ELF-1 (cell line): ENCODE data around the gene INSM2.

ENCODE experiments used
- DNase-seq: peaks from one replicate; pipeline ENCODE4 v3.0.0-alpha.2; 2016; ENCODE audit warnings: low read depth, low spot score

INSM2 gene

DNA sequence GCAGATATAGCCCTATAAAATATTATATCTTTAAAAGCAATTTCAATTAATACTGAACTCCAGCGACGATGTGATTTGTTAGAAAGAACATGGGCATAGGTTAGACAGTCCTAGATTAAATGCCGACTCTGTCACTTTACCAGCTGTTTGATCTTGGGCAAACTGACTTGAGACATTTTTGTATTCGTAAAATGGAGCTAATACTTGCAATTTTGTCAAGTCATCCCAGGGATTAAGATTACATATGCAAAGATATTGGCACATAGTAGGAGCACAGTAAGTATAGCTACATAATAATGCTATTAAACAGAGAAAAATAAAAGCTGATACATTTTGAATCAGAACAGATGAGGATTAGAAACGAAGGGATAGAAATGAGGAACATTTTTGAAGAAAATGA lies 9.0 kb downstream of the INSM2 start:
- DNase-seq = no peak

- DNase-seq = no peak
Measured at GRCh38 chr14:35549551-35549950, 15.6 kb downstream of the INSM2 start.

- DNase-seq = no peak
Measured at GRCh38 chr14:35551081-35551480, 17.1 kb downstream of the INSM2 start.

DNA sequence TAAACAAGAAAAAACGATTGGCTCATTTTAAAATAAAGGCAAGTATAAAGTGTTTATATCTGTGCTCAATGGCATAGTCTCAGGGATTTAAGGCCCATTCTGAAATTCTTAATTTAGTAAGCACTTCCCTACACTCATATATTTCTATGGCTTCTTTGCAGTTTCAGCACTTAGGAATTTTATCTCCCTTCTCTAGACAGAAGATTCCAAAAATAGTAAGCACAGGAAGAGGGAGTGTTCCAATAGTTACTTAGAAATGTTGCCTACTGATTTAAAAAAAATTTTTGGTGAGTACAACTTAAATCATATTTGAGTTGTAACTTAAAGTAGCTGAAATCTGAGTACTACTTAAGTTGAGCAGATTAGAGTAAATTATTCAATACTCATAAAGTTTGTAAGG lies 19.8 kb downstream of the INSM2 start:
- no peak for DNase-seq

DNA sequence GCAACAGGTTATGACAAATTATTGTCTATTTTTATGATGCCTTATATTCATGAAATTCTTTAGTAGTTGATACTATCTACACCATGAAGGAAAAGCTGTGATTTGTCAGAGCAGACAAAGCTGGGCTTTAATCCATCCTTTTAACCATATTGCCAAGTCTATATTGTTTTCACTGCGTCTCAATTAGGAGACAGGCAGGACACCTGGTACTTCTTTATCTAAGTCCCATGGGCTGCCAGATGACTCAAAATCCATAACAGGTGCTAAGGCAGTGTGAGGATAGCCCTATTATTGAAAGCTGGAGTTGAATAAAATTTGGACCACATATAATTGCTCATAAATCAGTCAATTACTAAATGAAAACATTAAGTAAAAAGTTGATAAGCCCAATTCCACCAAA lies 22.6 kb downstream of the INSM2 start:
- no peak for DNase-seq

- DNase-seq = no peak
Measured at GRCh38 chr14:35557221-35557747, 23.3 kb downstream of the INSM2 start.

DNA sequence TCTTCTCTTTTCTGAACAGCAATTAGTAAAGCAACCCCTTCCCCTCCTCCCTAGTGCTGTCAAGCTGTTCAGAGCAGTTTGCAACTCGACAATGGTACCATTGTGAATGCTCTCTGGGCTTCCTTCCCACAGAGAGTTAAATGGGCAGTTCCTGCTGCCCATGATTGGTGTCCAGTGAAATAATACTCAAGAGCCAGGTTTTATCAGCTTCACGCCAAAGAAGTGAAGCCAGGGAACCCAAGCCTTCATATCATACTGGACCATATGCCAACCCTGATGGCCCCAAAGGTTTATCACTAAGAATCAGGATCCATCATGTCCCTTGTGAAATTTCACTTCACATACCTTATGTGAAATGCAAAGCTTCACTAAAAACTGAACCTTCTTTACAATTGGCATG lies 24.7 kb downstream of the INSM2 start:
- no peak for DNase-seq

DNA sequence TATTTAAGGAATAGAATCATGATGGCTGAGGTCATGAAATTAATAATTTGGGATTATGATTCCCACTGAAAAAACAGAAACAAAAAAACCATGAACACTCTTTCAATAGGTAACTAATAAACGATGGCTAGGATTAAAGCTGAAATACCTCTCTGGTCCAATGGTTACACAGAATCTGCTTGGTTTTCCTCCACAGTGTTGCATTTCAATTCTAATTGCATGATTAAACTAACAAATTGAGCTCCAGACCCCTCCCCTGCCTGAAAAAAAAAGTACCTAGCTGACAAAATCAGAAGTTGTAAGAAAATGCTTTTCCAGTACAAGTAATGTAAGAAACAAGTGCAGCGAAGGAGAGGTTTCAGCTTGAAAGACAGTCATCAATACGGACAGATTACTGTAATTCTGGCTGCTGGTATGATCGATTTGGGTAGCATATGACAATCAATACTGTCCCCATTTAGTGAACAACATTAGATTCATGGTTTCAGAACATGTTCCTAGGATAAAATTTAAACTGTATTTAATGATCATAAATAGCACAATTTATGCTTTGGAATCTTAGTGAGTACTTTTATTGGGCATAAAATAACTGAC lies 32.0 kb downstream of the INSM2 start:
- no peak for DNase-seq

DNA sequence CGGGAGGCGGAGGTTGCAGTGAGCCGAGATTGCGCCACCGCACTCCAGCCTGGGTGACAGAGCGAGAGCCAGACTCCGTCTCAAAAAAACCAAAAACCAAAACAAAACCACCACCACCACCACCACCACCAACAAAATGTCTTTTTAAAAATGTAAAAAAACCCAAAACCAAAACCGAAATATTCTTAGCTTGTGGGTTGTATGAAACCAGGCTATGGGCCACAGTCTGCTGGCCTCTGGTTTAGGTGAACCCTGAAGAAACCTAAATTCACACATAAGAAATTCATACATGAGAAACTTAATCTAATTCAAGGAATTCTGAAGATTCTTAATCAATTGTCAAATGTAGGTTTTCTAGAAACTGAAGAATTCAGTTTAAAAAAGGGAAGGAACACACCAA lies 37.6 kb downstream of the INSM2 start:
- DNase-seq = no peak

DNA sequence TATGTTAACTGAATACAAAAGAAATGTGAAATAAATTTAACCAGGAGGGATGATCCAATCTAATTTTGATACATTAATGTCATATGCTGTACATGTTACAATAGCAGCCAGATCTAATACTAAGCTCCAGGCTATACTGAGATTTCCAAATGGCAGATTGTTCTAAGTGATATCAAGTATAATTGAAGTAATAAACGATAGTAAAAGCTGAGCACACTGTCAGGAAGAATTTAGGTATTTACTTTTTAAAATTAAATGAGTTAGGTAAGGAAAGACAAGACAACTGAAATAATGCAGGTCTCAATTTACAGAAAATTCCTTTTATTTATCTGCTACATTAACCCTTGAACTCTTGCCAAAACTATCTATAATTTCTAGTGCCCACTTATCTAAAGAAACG lies 39.9 kb downstream of the INSM2 start:
- DNase-seq = no peak

DNA sequence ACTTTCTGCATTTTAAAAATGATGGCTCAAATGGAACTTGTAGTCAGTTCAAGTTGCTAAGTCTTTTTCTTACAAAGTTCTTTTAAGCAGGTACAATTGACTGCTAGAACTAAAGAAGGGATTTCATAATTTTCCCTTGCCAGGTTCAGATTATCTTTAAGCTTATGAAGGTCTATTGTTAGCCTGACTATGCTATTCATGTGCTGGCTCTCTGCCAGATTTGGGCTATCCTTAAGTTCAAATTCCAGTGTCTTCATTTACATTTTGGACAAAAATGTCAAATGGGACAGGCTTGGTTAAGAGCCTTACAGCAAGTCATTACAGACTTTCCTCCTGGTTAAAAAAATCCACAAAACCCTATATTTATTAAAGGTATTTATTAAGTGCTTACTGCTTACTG lies 42.3 kb downstream of the INSM2 start:
- no peak for DNase-seq

DNA sequence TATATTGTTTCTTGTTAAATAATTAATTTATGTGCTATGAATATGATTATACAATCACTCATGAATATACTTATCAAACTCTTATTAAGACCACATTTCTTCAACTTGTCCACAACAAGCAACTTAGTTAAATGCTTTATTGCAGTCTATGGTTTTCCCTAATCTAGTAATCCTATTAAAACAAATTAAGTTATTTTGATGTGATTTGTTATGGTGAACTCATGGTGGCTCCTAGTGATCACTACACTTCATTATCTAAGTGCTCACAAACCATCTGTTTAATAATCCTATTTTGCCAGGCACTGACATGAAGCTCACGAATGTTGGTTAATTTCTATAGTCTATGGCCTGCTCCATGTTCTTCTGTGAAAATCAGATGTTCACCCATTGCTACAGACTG lies 42.9 kb downstream of the INSM2 start:
- no peak for DNase-seq

GRCh38 chr14:35578135-35578534 lies 44.2 kb downstream of the INSM2 start:
- no peak for DNase-seq

GRCh38 chr14:35578639-35579038 lies 44.7 kb downstream of the INSM2 start:
- DNase-seq = no peak
